GM12872 (cell line): ENCODE results near the gene MS4A12.

Source experiments
- CTCF ChIP-seq: IDR thresholded peaks from 3 replicates; pipeline ENCODE4 v1.5.1; 2011; ENCODE audit warnings: low read depth, mild to moderate bottlenecking, low read length, moderate library complexity; ENCODE audit not compliant: insufficient read depth

Gene MS4A12

GRCh38 chr11:60468829-60469228 lies 23.7 kb upstream of the MS4A12 start:
- TF ChIP-seq CTCF: no peak

- TF ChIP-seq CTCF: no peak
These were observed 22.9 kb upstream of the MS4A12 start for GRCh38 chr11:60469723-60470122.

- no peak for TF ChIP-seq CTCF
These were observed 15.5 kb upstream of the MS4A12 start for GRCh38 chr11:60477035-60477445.

- TF ChIP-seq CTCF: no peak
These were observed 10.2 kb upstream of the MS4A12 start for GRCh38 chr11:60482361-60482760.

GRCh38 chr11:60485987-60486386 lies 6.6 kb upstream of the MS4A12 start:
- TF ChIP-seq CTCF: peak; percentile 95

GRCh38 chr11:60493454-60493853 lies 876 bp downstream of the MS4A12 start:
- no peak for TF ChIP-seq CTCF

- no peak for TF ChIP-seq CTCF
These were observed 5.8 kb downstream of the MS4A12 start for GRCh38 chr11:60498399-60498798.

GRCh38 chr11:60498853-60499252 lies 6.3 kb downstream of the MS4A12 start:
- no peak for TF ChIP-seq CTCF
